Fibroblast of mammary gland (primary cell): ENCODE data around the gene AFAP1L1.
"Not testable (repeated sequence)": the region's sequence is repeated elsewhere in the genome, so short reads cannot be mapped to it uniquely, and the experiment has no call there.

Experiments
- DNase-seq: peaks from one replicate; pipeline ENCODE4 v3.0.0-alpha.2; 2010; ENCODE audit warnings: low read depth
- H3K4me3 ChIP-seq: 2 replicates; pipeline ENCODE4 v1.5.1; 2011; ENCODE audit warnings: low read depth, mild to moderate bottlenecking, low read length, moderate library complexity; ENCODE audit not compliant: control insufficient read depth
- TF ChIP-seq, protein P1 (sequence below): conservative IDR thresholded peaks from 2 replicates; pipeline ENCODE4 v1.5.1; 2011; ENCODE audit warnings: low read depth, low read length, inconsistent platforms; ENCODE audit not compliant: control insufficient read depth, insufficient read depth

AFAP1L1 gene

DNA sequence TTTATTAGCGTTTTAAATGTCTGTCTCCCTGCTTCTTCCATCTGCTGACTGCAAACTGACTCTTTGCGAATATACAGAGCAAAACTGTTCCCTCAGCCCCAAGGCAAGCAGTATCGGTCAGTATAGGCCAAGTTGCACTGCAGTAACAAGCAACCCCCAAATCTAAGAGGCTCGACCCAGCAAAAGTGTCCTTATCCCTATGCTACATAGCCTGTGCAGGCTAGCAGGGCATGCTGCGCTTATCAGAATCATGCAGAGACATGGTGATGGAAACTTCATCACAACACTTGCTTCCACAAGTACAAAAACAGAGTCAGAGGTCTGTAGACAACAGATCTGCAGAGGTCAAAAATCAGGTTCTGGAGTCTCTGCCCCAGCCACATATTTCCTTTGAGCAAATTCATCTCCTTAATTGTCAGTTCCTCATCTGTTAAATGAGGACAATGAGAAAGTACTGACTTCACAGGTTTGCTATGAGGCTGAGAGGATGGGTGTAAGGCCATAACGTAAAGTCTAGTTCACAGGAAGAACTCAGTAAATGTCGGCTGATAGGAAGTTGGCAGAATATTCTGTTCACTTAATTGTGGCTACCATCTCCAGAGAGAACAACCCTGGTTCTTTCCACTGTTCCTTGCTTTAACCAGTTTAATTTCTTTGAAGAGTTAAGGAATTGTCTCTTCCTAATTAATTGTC is 117.0 kb downstream of the AFAP1L1 start:
- TF ChIP-seq, protein P1, sequence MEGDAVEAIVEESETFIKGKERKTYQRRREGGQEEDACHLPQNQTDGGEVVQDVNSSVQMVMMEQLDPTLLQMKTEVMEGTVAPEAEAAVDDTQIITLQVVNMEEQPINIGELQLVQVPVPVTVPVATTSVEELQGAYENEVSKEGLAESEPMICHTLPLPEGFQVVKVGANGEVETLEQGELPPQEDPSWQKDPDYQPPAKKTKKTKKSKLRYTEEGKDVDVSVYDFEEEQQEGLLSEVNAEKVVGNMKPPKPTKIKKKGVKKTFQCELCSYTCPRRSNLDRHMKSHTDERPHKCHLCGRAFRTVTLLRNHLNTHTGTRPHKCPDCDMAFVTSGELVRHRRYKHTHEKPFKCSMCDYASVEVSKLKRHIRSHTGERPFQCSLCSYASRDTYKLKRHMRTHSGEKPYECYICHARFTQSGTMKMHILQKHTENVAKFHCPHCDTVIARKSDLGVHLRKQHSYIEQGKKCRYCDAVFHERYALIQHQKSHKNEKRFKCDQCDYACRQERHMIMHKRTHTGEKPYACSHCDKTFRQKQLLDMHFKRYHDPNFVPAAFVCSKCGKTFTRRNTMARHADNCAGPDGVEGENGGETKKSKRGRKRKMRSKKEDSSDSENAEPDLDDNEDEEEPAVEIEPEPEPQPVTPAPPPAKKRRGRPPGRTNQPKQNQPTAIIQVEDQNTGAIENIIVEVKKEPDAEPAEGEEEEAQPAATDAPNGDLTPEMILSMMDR = no peak
- no peak overlapping the region for H3K4me3 ChIP-seq
- no peak for DNase-seq

DNA sequence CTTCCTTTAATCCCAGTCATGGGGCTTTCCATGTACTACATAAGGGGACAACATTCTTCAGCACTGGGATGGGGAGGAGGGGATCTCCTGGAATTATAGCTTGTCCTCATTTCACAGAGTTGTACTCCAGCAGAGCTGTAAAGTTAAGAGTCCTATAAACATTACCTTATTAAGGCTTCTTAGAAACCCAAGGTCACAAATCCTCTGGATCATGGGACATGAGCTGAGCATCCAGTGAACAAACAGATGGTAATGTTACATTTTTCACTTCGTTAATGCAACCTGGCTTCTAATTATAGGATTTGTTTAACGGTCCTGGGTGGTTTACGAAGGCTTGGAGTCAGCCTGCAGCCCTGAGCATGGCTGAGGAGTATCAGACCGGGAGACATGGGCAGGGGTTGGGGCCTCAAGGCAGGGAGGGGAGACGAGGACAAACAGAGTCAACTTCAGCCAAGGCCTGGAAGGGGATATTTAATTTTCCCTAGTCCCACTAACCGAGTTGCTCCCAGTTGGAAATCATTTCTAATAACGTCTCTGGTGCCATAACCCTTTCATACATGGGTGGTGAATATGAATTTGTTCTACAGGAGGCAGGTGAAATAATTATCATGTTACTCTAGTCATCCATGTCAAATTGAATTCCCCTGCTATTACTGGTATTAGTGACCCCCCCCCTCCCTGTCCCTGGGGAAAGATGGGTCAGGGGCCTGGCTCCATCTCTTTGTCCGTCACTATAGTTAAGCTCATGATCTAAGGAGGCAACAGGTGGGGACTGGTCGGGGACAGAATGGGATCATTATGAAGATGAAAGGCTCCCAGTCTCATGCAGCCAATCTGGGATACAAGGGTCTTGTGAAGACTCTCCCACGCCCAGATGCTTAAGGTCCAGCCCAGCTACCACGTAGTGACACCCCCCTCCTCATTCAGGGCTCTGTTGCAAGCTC is 118.2 kb downstream of the AFAP1L1 start:
- DNase-seq = no peak
- TF ChIP-seq, protein P1 = no peak
- no peak overlapping the region for H3K4me3 ChIP-seq

DNA sequence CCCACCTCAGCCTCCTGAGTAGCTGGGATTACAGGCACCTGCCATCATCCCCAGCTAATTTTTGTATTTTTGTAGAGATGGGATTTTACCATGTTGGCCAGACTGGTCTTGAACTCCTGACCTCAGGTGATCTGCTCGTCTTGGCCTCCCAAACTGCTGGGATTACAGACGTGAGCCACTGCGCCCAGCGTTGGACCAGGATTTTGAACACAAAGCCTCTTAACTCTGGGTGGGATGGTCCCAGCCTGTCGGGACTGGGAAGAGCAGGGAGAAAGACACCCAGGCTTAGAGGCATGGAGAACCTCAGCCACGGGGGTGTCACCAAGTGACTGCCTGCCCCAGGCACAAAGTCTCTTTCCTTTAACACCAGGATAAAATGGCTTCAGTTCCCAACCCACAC is 119.4 kb downstream of the AFAP1L1 start:
- not testable (repeated sequence) for DNase-seq, H3K4me3 ChIP-seq
